ENCODE measurements around the gene PIP5KL1.

Gene PIP5KL1

DNA sequence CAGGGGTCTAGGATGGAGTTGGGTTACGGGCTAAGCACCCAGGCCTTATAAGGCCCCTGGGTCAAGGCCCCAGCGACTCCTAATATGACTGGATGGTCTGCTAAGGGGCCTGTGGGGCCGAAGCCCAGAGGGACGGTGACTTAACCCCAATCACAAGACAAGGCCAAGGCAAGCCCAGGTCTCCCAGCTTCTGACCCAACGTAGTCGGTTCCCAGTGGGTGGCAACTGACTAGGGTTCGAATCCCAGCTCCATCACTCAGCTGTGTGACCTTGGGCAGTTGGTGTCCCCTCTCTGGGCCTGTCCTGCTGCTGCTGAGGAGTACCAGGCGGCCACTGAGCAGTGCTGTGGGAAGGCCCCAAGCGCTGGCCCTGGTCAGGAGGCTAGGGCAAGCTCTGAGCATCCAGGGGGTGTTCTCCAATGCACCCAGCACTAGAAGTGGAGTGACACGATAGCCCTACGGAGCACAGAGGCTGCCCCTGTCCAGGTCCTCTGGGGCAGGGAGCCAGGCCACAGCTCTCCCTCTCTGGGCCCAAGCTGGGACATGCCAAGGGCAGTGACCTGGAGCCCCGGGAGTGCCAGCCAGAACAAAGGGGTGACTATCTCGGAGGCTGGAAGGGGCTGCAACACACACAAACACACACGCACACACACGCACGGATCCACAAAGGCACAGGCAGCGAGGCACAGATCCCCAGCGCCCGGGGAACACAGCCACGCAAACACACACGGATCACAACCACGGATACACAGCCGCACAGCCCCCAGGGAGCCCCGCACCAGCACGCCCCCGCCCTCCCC, 53.6 kb downstream of the PIP5KL1 start:
- no peak for TF ChIP-seq EZH2 (IDR thresholded peaks at IDR 0.05; ENCODE audit: borderline replicate concordance, low read length)
- TF ChIP-seq, protein P1, sequence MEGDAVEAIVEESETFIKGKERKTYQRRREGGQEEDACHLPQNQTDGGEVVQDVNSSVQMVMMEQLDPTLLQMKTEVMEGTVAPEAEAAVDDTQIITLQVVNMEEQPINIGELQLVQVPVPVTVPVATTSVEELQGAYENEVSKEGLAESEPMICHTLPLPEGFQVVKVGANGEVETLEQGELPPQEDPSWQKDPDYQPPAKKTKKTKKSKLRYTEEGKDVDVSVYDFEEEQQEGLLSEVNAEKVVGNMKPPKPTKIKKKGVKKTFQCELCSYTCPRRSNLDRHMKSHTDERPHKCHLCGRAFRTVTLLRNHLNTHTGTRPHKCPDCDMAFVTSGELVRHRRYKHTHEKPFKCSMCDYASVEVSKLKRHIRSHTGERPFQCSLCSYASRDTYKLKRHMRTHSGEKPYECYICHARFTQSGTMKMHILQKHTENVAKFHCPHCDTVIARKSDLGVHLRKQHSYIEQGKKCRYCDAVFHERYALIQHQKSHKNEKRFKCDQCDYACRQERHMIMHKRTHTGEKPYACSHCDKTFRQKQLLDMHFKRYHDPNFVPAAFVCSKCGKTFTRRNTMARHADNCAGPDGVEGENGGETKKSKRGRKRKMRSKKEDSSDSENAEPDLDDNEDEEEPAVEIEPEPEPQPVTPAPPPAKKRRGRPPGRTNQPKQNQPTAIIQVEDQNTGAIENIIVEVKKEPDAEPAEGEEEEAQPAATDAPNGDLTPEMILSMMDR (IDR thresholded peaks at IDR 0.05; ENCODE audit: low read length): no peak
- Histone ChIP-seq H3K9me2 (ENCODE audit: low read depth, low read length) (no peaks in the 10 kb centered on the region), H3K27me3 (ENCODE audit: insufficient read depth, low read length) (peaks cover 17% of the 10 kb centered on the region; the same call in 1 of the 2 replicates), H3K9me3 (ENCODE audit: low read length) (no peaks in the 10 kb centered on the region), H3F3A (ENCODE audit: insufficient read depth, low read length) (no peaks in the 10 kb centered on the region), H3K4me3 (ENCODE audit: low read depth, low read length, poor library complexity, severe bottlenecking) (no peak overlapping the region), H2AFZ (ENCODE audit: low read length) (no peak overlapping the region), H3K36me3 (ENCODE audit: insufficient read depth, low read length) (no peaks in the 10 kb centered on the region), H3K79me2 (ENCODE audit: insufficient read depth, low read length) (no peaks in the 10 kb centered on the region), H3K27ac (ENCODE audit: low read depth, low read length, poor library complexity, severe bottlenecking) (no peak overlapping the region), H3K4me2 (ENCODE audit: low read length) (no peak overlapping the region), H3K4me1 (ENCODE audit: insufficient read depth, low read length, severe bottlenecking) (peaks cover 6% of the 10 kb centered on the region), H4K20me1 (ENCODE audit: insufficient read depth, low read length) (no peaks in the 10 kb centered on the region), H3K9ac (ENCODE audit: low read length) (no peak overlapping the region)

DNA sequence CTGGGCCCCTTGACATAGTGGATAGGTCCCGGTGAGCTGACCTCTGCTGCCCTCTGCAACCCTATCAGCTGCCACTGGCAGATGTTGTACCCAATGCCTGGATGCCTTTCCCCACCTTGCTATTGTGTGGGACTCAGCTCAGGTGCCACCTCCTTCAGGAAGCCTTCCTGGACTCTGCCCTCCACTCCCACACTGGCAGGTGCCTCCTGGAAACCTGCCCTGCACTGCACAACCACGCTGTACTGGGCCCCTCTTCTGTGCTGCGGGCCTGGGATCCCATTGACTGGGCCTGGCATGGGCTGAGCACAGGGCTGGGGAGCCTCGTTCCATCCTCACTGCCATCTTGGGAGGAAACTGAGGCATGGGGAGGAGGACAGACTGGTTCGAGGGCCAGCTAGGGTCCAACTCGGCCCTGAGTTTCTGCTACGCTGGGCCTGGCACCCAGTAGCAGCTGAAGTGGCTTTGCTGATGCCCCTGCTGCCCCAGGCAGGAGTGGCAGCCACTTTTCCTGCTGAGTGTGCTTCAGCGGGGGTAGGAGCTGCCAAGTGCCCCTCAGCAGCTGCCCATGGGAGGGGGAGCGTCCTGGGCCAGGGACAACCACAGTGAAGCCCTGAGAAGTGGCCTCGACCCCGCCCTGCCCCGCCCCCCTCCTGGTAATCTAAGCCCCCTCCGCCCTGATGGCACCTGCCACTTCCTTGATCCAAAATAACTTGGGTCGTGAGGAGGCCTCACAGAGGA, 54.4 kb downstream of the PIP5KL1 start:
- Histone ChIP-seq H3K9me3 (ENCODE audit: low read length) (no peaks in the 10 kb centered on the region), H3K4me3 (ENCODE audit: low read depth, low read length, poor library complexity, severe bottlenecking) (no peak overlapping the region), H4K20me1 (ENCODE audit: insufficient read depth, low read length) (no peaks in the 10 kb centered on the region), H3K36me3 (ENCODE audit: insufficient read depth, low read length) (no peaks in the 10 kb centered on the region), H3F3A (ENCODE audit: insufficient read depth, low read length) (no peaks in the 10 kb centered on the region), H3K4me2 (ENCODE audit: low read length) (no peak overlapping the region), H3K4me1 (ENCODE audit: insufficient read depth, low read length, severe bottlenecking) (peaks cover 6% of the 10 kb centered on the region), H2AFZ (ENCODE audit: low read length) (no peak overlapping the region), H3K27me3 (ENCODE audit: insufficient read depth, low read length) (peaks cover 17% of the 10 kb centered on the region; the same call in 1 of the 2 replicates), H3K27ac (ENCODE audit: low read depth, low read length, poor library complexity, severe bottlenecking) (no peak overlapping the region), H3K9ac (ENCODE audit: low read length) (no peak overlapping the region), H3K9me2 (ENCODE audit: low read depth, low read length) (no peaks in the 10 kb centered on the region), H3K79me2 (ENCODE audit: insufficient read depth, low read length) (no peaks in the 10 kb centered on the region)
- TF ChIP-seq, protein P1 (IDR thresholded peaks at IDR 0.05; ENCODE audit: low read length): no peak
- TF ChIP-seq EZH2 (IDR thresholded peaks at IDR 0.05; ENCODE audit: borderline replicate concordance, low read length): no peak

DNA sequence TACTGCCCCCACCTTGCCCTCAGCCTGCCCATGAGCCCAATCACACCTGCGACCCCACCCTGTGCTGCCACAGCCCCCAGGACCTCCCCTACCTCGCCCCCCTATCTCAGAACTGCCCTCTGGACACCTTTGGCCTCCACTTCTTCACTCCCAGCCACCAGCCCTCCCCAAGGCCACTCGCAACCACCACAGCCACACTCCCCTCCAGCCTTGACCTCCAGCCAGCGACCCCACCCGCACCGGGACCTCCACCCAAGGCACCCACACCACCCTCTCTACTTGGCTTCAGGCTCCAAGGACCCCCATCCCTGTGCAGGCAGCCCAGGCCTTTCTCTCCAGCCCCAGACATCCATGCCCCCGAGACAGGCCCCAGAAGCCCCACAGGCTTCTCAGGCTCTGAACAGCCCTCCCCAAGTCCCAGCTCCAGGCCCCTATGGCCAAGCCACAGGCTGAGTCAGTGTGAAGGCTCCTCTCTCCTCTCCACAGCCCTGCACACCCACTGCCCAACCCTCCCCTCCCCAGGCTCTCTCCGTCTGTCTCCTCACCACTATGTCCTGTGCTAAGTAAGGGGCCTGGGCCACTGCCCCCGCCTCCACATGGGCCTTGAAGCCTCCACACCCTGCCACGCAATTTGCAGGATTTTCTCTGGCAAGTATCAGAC, 55.1 kb downstream of the PIP5KL1 start:
- Histone ChIP-seq H3K79me2 (ENCODE audit: insufficient read depth, low read length) (no peaks in the 10 kb centered on the region), H3K9ac (ENCODE audit: low read length) (no peak overlapping the region), H3K4me1 (ENCODE audit: insufficient read depth, low read length, severe bottlenecking) (peaks cover 6% of the 10 kb centered on the region), H2AFZ (ENCODE audit: low read length) (no peak overlapping the region), H3K4me2 (ENCODE audit: low read length) (no peak overlapping the region), H3K9me3 (ENCODE audit: low read length) (no peaks in the 10 kb centered on the region), H3K4me3 (ENCODE audit: low read depth, low read length, poor library complexity, severe bottlenecking) (no peak overlapping the region), H3K27me3 (ENCODE audit: insufficient read depth, low read length) (peaks cover 17% of the 10 kb centered on the region; the same call in 1 of the 2 replicates), H3K27ac (ENCODE audit: low read depth, low read length, poor library complexity, severe bottlenecking) (no peak overlapping the region), H3F3A (ENCODE audit: insufficient read depth, low read length) (no peaks in the 10 kb centered on the region), H4K20me1 (ENCODE audit: insufficient read depth, low read length) (no peaks in the 10 kb centered on the region), H3K36me3 (ENCODE audit: insufficient read depth, low read length) (no peaks in the 10 kb centered on the region), H3K9me2 (ENCODE audit: low read depth, low read length) (no peaks in the 10 kb centered on the region)
- TF ChIP-seq, protein P1 (IDR thresholded peaks at IDR 0.05; ENCODE audit: low read length): no peak
- no peak for TF ChIP-seq EZH2 (IDR thresholded peaks at IDR 0.05; ENCODE audit: borderline replicate concordance, low read length)
